Measurements from ENCODE around the gene ERP44.

DNA sequence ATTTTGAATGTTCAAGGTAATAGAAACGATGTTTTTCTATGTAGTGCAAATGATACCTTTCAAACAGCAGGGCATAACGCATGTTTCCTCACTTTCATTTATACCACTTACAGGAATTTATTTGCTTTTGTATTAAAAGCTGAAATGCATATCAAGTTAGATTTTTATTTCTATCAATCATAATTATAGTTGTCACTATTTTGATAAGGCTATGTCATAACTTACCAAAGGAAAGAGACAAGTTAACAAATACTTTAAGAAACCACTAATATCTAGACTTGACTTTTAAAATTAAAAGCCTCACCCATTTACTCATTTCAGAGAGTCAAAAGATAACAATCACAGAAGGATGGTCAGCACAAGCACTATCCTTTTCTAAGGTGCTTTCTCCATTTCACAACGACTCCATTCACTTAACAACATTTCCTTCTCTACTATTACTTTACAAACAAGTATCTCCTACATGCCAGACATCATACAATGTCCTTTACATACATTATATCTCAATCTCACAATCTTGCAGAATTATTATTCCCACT is 12.6 kb downstream of the ERP44 start:
- no peak for TF ChIP-seq POLR2A (IDR thresholded peaks at IDR 0.05; ENCODE audit: low read depth, low read length)
- no peak for TF ChIP-seq POLR2AphosphoS5 (IDR thresholded peaks at IDR 0.05; ENCODE audit: low read depth, low read length)
- TF ChIP-seq TAF1 (IDR thresholded peaks at IDR 0.05; ENCODE audit: borderline replicate concordance, low read depth, low read length), result no peak
